Neural progenitor cell (in vitro differentiated cells): ENCODE results near the gene PLCXD3.

Source experiments
- CTCF ChIP-seq: fragments of 200-600 bp; sonication (generic); IDR thresholded peaks from 2 replicates; pipeline ENCODE4 v1.5.1; 2017; ENCODE audit warnings: antibody characterized with exemption, mild to moderate bottlenecking
- EZH2 ChIP-seq: fragments of 200-600 bp; sonication (generic); IDR thresholded peaks from 2 replicates; pipeline ENCODE4 v1.6.1; 2017; ENCODE audit warnings: antibody characterized with exemption, mild to moderate bottlenecking, moderate library complexity
- EZH2phosphoT487 ChIP-seq: fragments of 200-600 bp; sonication (generic); IDR thresholded peaks from 2 replicates; pipeline ENCODE4 v1.6.1; 2017; ENCODE audit warnings: antibody characterized with exemption

GRCh38 chr5:41465493-41466171, 44.8 kb downstream of the PLCXD3 start:
- TF ChIP-seq CTCF, result no peak
- no peak for TF ChIP-seq EZH2phosphoT487
- TF ChIP-seq EZH2, result no peak
